ENCODE data around the gene PHRF1. TPM values are rescaled to one million over a fixed set of nuclear protein-coding genes. Genes with fewer than 3 reads are reported as not detected.

Gene PHRF1
- total RNA-seq, 1 experiment from 2014 or later, result 31.8 TPM

GRCh38 chr11:623349-623869 is 47.1 kb downstream of the PHRF1 start:
- TF ChIP-seq CTCF (IDR thresholded peaks at IDR 0.05; ENCODE audit: unreplicated experiment), result no peak
- ChIA-PET POLR2A (interaction anchor here (0.8 kb wide), 1 partner anchor 15 kb away, joined by 3 read pairs; no protein-coding TSS in a partner anchor), CTCF (interaction anchor here (0.5 kb wide), 1 partner anchor 1375 kb away, joined by 3 read pairs; no protein-coding TSS in a partner anchor)
- peaks cover 13% of the 10 kb centered on the region for H3K36me3 Mint-ChIP-seq (ENCODE audit: insufficient read depth, unreplicated experiment)
- BruUV-seq (replicated peaks), result no TSS peak
- intact Hi-C loops (cut with micrococcal nuclease), result no loop called here
- no peaks in the 10 kb centered on the region for H3K9me3 Mint-ChIP-seq (ENCODE audit: unreplicated experiment)
- no peak overlapping the region for H3K4me3 Mint-ChIP-seq (ENCODE audit: unreplicated experiment)
- H3K27me3 Mint-ChIP-seq (ENCODE audit: insufficient read depth, unreplicated experiment), result no peaks in the 10 kb centered on the region
- no peaks in the 10 kb centered on the region for H3K4me1 Mint-ChIP-seq (ENCODE audit: insufficient read depth, unreplicated experiment)
- no peak overlapping the region for H3K27ac Mint-ChIP-seq (ENCODE audit: low read depth, unreplicated experiment)
- no peak for DNase-seq (ENCODE audit: unreplicated experiment)

GRCh38 chr11:623999-624704 is 47.9 kb downstream of the PHRF1 start:
- intact Hi-C loops (cut with micrococcal nuclease), result no loop called here
- TF ChIP-seq CTCF (IDR thresholded peaks at IDR 0.05; ENCODE audit: unreplicated experiment), result no peak
- peaks cover 19% of the 10 kb centered on the region for H3K36me3 Mint-ChIP-seq (ENCODE audit: insufficient read depth, unreplicated experiment)
- ChIA-PET CTCF (interaction anchor here (0.5 to 0.7 kb wide), 2 partner anchors 87 to 1374 kb away, joined by 3 read pairs; no protein-coding TSS in a partner anchor), POLR2A (interaction anchor here (0.6 kb wide), 1 partner anchor 56 kb away, joined by 3 read pairs; no protein-coding TSS in a partner anchor)
- no peak overlapping the region for H3K27ac Mint-ChIP-seq (ENCODE audit: low read depth, unreplicated experiment)
- H3K27me3 Mint-ChIP-seq (ENCODE audit: insufficient read depth, unreplicated experiment), result no peaks in the 10 kb centered on the region
- peak; percentile 55 for DNase-seq (ENCODE audit: unreplicated experiment)
- H3K4me1 Mint-ChIP-seq (ENCODE audit: insufficient read depth, unreplicated experiment), result no peaks in the 10 kb centered on the region
- no peaks in the 10 kb centered on the region for H3K9me3 Mint-ChIP-seq (ENCODE audit: unreplicated experiment)
- no TSS peak for BruUV-seq (replicated peaks)
- no peak overlapping the region for H3K4me3 Mint-ChIP-seq (ENCODE audit: unreplicated experiment)

- no peak for TF ChIP-seq CTCF (IDR thresholded peaks at IDR 0.05; ENCODE audit: unreplicated experiment)
- intact Hi-C loops (cut with micrococcal nuclease), result no loop called here
- H3K27me3 Mint-ChIP-seq (ENCODE audit: insufficient read depth, unreplicated experiment), result no peaks in the 10 kb centered on the region
- no TSS peak for BruUV-seq (replicated peaks)
- H3K4me3 Mint-ChIP-seq (ENCODE audit: unreplicated experiment), result no peak within 1 kb of the TSS
- H3K27ac Mint-ChIP-seq (ENCODE audit: low read depth, unreplicated experiment), result no peak within 1 kb of the TSS
- no peaks in the 10 kb centered on the region for H3K4me1 Mint-ChIP-seq (ENCODE audit: insufficient read depth, unreplicated experiment)
- H3K36me3 Mint-ChIP-seq (ENCODE audit: insufficient read depth, unreplicated experiment), result peaks cover 15% of the 10 kb centered on the region
- ChIA-PET POLR2A (interaction anchor here (0.6 to 1.0 kb wide), 2 partner anchors 17 to 206 kb away, joined by 3 read pairs; no protein-coding TSS in a partner anchor), CTCF (no interaction called here)
- DNase-seq (ENCODE audit: unreplicated experiment), result no peak
- H3K9me3 Mint-ChIP-seq (ENCODE audit: unreplicated experiment), result no peaks in the 10 kb centered on the region
Observed at GRCh38 chr11:624705-625635, 48.7 kb downstream of the PHRF1 start, which contains the start of gene CDHR5. Gene CDHR5 (minus strand): TSS chr11:624955. CDS start chr11:624902, 53 bp downstream.
